ENCODE measurements around the gene ZNF747.

ZNF747 gene

GRCh38 chr16:30534368-30535105, at the start of gene ZNF747:
Gene ZNF747, minus strand, starts transcription at chr16:30534858. Its CDS starts 179 bp downstream, at chr16:30534679.
- Histone ChIP-seq H2AFZ (ENCODE audit: low read length, unreplicated experiment) (peak within 1 kb of the TSS; percentile 87), H3K36me3 (ENCODE audit: insufficient read depth, low read length) (no peaks in the 10 kb centered on the region)

GRCh38 chr16:30582611-30583340, 48.1 kb upstream of the ZNF747 start:
- Histone ChIP-seq H3K4me3 (ENCODE audit: low read depth, low read length) (no peak overlapping the region), H2AFZ (ENCODE audit: low read length, unreplicated experiment) (no peak overlapping the region), H3K27me3 (ENCODE audit: insufficient read depth, low read length) (no peaks in the 10 kb centered on the region), H3K36me3 (ENCODE audit: insufficient read depth, low read length) (peaks cover 12% of the 10 kb centered on the region), H3K4me1 (ENCODE audit: control insufficient read depth, insufficient read depth, low read length, unreplicated experiment) (peaks cover 5% of the 10 kb centered on the region), H3K79me2 (ENCODE audit: control insufficient read depth, insufficient read depth, low read length, unreplicated experiment) (peaks cover 44% of the 10 kb centered on the region), H3K27ac (ENCODE audit: low read depth, low read length) (no peak overlapping the region)

More at GRCh38 chr16:30534368-30535105, at the start of gene ZNF747:
- H3K27me3 ChIP-seq (ENCODE audit: insufficient read depth, low read length), result no peaks in the 10 kb centered on the region
- peak within 1 kb of the TSS; percentile 63 for H3K27ac ChIP-seq (ENCODE audit: low read depth, low read length)
- peaks cover 16% of the 10 kb centered on the region for H3K79me2 ChIP-seq (ENCODE audit: control insufficient read depth, insufficient read depth, low read length, unreplicated experiment)
- peaks cover 5% of the 10 kb centered on the region for H3K4me1 ChIP-seq (ENCODE audit: control insufficient read depth, insufficient read depth, low read length, unreplicated experiment)
- H3K4me3 ChIP-seq (ENCODE audit: low read depth, low read length), result peak within 1 kb of the TSS; percentile 88

GRCh38 chr16:30581457-30581856, 46.8 kb upstream of the ZNF747 start:
- no peak overlapping the region for H3K27ac ChIP-seq (ENCODE audit: low read depth, low read length)
- H3K79me2 ChIP-seq (ENCODE audit: control insufficient read depth, insufficient read depth, low read length, unreplicated experiment), result peaks cover 36% of the 10 kb centered on the region
- H3K36me3 ChIP-seq (ENCODE audit: insufficient read depth, low read length), result peaks cover 12% of the 10 kb centered on the region
- H3K27me3 ChIP-seq (ENCODE audit: insufficient read depth, low read length), result no peaks in the 10 kb centered on the region
- H3K4me1 ChIP-seq (ENCODE audit: control insufficient read depth, insufficient read depth, low read length, unreplicated experiment), result no peaks in the 10 kb centered on the region
- H3K4me3 ChIP-seq (ENCODE audit: low read depth, low read length), result no peak overlapping the region
- H2AFZ ChIP-seq (ENCODE audit: low read length, unreplicated experiment), result no peak overlapping the region

GRCh38 chr16:30574678-30575077, 40.0 kb upstream of the ZNF747 start:
- H3K4me1 ChIP-seq (ENCODE audit: control insufficient read depth, insufficient read depth, low read length, unreplicated experiment), result no peaks in the 10 kb centered on the region
- H3K79me2 ChIP-seq (ENCODE audit: control insufficient read depth, insufficient read depth, low read length, unreplicated experiment), result no peaks in the 10 kb centered on the region
- no peak overlapping the region for H2AFZ ChIP-seq (ENCODE audit: low read length, unreplicated experiment)
- H3K27me3 ChIP-seq (ENCODE audit: insufficient read depth, low read length), result no peaks in the 10 kb centered on the region
- H3K4me3 ChIP-seq (ENCODE audit: low read depth, low read length), result no peak overlapping the region
- H3K36me3 ChIP-seq (ENCODE audit: insufficient read depth, low read length), result peaks cover 7% of the 10 kb centered on the region; the same call in 1 of the 2 replicates
- H3K27ac ChIP-seq (ENCODE audit: low read depth, low read length), result no peak overlapping the region

- Histone ChIP-seq H3K27me3 (ENCODE audit: insufficient read depth, low read length) (no peaks in the 10 kb centered on the region), H3K4me3 (ENCODE audit: low read depth, low read length) (peak within 1 kb of the TSS; percentile 83), H3K36me3 (ENCODE audit: insufficient read depth, low read length) (no peaks in the 10 kb centered on the region), H2AFZ (ENCODE audit: low read length, unreplicated experiment) (peak within 1 kb of the TSS; percentile 84), H3K79me2 (ENCODE audit: control insufficient read depth, insufficient read depth, low read length, unreplicated experiment) (no peaks in the 10 kb centered on the region), H3K4me1 (ENCODE audit: control insufficient read depth, insufficient read depth, low read length, unreplicated experiment) (peaks cover 14% of the 10 kb centered on the region), H3K27ac (ENCODE audit: low read depth, low read length) (peak within 1 kb of the TSS; percentile 75)
These were observed 37.0 kb upstream of the ZNF747 start, which contains the start of gene ZNF688 for GRCh38 chr16:30571445-30572322. Gene ZNF688, minus strand, starts transcription at chr16:30571714. Its CDS starts 85 bp downstream, at chr16:30571629.

GRCh38 chr16:30570636-30571444, 36.2 kb upstream of the ZNF747 start:
- Histone ChIP-seq H3K27me3 (ENCODE audit: insufficient read depth, low read length) (no peaks in the 10 kb centered on the region), H2AFZ (ENCODE audit: low read length, unreplicated experiment) (peak overlapping the region; percentile 59), H3K79me2 (ENCODE audit: control insufficient read depth, insufficient read depth, low read length, unreplicated experiment) (no peaks in the 10 kb centered on the region), H3K4me3 (ENCODE audit: low read depth, low read length) (peak overlapping the region; percentile 83), H3K36me3 (ENCODE audit: insufficient read depth, low read length) (no peaks in the 10 kb centered on the region), H3K4me1 (ENCODE audit: control insufficient read depth, insufficient read depth, low read length, unreplicated experiment) (peaks cover 14% of the 10 kb centered on the region), H3K27ac (ENCODE audit: low read depth, low read length) (peak overlapping the region; percentile 75)

GRCh38 chr16:30569746-30570635, 35.3 kb upstream of the ZNF747 start:
- no peaks in the 10 kb centered on the region for H3K27me3 ChIP-seq (ENCODE audit: insufficient read depth, low read length)
- H3K27ac ChIP-seq (ENCODE audit: low read depth, low read length), result no peak overlapping the region
- H2AFZ ChIP-seq (ENCODE audit: low read length, unreplicated experiment), result no peak overlapping the region
- H3K4me3 ChIP-seq (ENCODE audit: low read depth, low read length), result no peak overlapping the region
- H3K79me2 ChIP-seq (ENCODE audit: control insufficient read depth, insufficient read depth, low read length, unreplicated experiment), result no peaks in the 10 kb centered on the region
- no peaks in the 10 kb centered on the region for H3K36me3 ChIP-seq (ENCODE audit: insufficient read depth, low read length)
- H3K4me1 ChIP-seq (ENCODE audit: control insufficient read depth, insufficient read depth, low read length, unreplicated experiment), result peaks cover 14% of the 10 kb centered on the region

- H3K4me3 ChIP-seq (ENCODE audit: low read depth, low read length), result no peak overlapping the region
- peak overlapping the region; percentile 85; the same call in 1 of the 2 replicates for H3K27ac ChIP-seq (ENCODE audit: low read depth, low read length)
- no peak overlapping the region for H2AFZ ChIP-seq (ENCODE audit: low read length, unreplicated experiment)
- no peaks in the 10 kb centered on the region for H3K36me3 ChIP-seq (ENCODE audit: insufficient read depth, low read length)
- H3K27me3 ChIP-seq (ENCODE audit: insufficient read depth, low read length), result no peaks in the 10 kb centered on the region
- H3K79me2 ChIP-seq (ENCODE audit: control insufficient read depth, insufficient read depth, low read length, unreplicated experiment), result no peaks in the 10 kb centered on the region
- H3K4me1 ChIP-seq (ENCODE audit: control insufficient read depth, insufficient read depth, low read length, unreplicated experiment), result peaks cover 14% of the 10 kb centered on the region
These were observed 34.6 kb upstream of the ZNF747 start for GRCh38 chr16:30569281-30569680.

- Histone ChIP-seq H2AFZ (ENCODE audit: low read length, unreplicated experiment) (no peak overlapping the region), H3K4me3 (ENCODE audit: low read depth, low read length) (no peak overlapping the region), H3K36me3 (ENCODE audit: insufficient read depth, low read length) (no peaks in the 10 kb centered on the region), H3K4me1 (ENCODE audit: control insufficient read depth, insufficient read depth, low read length, unreplicated experiment) (peaks cover 14% of the 10 kb centered on the region), H3K27me3 (ENCODE audit: insufficient read depth, low read length) (no peaks in the 10 kb centered on the region), H3K27ac (ENCODE audit: low read depth, low read length) (peak overlapping the region; percentile 85), H3K79me2 (ENCODE audit: control insufficient read depth, insufficient read depth, low read length, unreplicated experiment) (no peaks in the 10 kb centered on the region)
These were observed 33.5 kb upstream of the ZNF747 start for GRCh38 chr16:30567991-30568638.
